GM20431 (cell line): ENCODE measurements around the gene SRP9.
"Not testable (repeated sequence)": the region's sequence is repeated elsewhere in the genome, so short reads cannot be mapped to it uniquely, and the experiment has no call there.

ENCODE experiments used
- in situ Hi-C: fragments of 300-500 bp; cut with MseI, MboI; formaldehyde crosslinking; loops from one replicate; pipeline ENCODE4 v1.15.0; 2020; ENCODE audit warnings: low sequenced_read_pairs; ENCODE audit not compliant: unreplicated experiment

SRP9 gene

GRCh38 chr1:225828706-225829345 is 51.2 kb downstream of the SRP9 start:
- in situ Hi-C loops, result no loop called here

GRCh38 chr1:225830841-225831240 is 53.2 kb downstream of the SRP9 start:
- in situ Hi-C loops, result no loop called here

DNA sequence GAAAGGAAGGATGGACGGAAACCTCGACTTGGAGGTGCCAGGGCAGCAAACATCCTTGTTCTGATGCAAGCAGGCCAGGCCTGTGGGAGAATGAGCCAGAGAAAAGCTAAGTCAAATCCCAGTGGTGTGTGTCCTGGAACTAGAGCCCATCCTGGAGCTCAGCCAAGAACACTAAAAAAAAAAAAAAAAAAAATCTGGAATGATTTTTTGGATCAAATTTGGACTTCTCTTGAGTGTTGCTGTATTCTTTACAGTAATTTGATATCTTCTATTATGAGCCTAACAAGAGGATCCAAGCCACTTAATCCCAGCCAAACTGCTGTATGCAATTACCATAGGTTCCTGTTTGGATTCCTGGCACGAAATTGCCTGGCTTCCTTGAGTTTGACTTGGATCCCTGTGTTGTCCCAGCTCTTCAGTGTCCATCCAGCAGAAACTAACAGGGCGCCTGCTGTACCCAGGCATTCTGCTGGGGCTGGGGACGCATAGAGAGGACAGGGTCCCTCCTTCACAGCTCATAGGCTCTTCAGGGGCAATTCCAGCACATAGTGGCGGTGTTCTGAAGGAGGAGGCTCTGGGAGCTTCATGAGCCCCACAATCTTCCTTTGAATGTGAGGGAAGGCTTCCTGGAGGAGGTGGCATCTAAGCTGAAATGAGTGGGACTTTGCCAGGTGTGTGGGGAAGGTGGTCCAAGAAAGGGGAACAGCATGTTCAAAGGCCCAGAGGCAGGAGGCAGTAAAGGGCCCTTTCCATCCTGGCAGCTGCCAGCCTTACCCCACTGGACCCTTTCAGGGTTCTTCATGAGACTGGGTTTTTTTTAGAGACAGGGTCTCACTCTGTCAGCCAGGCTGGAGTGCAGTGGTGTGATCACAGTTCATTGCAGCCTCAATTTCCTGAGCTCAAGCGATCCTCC is 57.0 kb downstream of the SRP9 start:
- in situ Hi-C loops, result no loop called here

- in situ Hi-C loops, result no loop called here
These were observed 58.2 kb downstream of the SRP9 start for GRCh38 chr1:225835856-225836255.

- in situ Hi-C loops, result not testable (repeated sequence)
These were observed 58.7 kb downstream of the SRP9 start for GRCh38 chr1:225836296-225836695.

- in situ Hi-C loops, result no loop called here
These were observed 61.2 kb downstream of the SRP9 start for GRCh38 chr1:225838793-225839192.
